NT2/D1 (cell line): ENCODE data around the gene CEBPE.

Experiments used
- SUZ12 ChIP-seq: IDR thresholded peaks from 2 replicates; pipeline ENCODE4 v1.6.1; 2011; ENCODE audit not compliant: insufficient read length, insufficient read depth; ENCODE audit errors: extremely low read depth
- YY1 ChIP-seq: IDR thresholded peaks from 2 replicates; pipeline ENCODE4 v1.6.1; 2011; ENCODE audit not compliant: insufficient read length, insufficient read depth

DNA sequence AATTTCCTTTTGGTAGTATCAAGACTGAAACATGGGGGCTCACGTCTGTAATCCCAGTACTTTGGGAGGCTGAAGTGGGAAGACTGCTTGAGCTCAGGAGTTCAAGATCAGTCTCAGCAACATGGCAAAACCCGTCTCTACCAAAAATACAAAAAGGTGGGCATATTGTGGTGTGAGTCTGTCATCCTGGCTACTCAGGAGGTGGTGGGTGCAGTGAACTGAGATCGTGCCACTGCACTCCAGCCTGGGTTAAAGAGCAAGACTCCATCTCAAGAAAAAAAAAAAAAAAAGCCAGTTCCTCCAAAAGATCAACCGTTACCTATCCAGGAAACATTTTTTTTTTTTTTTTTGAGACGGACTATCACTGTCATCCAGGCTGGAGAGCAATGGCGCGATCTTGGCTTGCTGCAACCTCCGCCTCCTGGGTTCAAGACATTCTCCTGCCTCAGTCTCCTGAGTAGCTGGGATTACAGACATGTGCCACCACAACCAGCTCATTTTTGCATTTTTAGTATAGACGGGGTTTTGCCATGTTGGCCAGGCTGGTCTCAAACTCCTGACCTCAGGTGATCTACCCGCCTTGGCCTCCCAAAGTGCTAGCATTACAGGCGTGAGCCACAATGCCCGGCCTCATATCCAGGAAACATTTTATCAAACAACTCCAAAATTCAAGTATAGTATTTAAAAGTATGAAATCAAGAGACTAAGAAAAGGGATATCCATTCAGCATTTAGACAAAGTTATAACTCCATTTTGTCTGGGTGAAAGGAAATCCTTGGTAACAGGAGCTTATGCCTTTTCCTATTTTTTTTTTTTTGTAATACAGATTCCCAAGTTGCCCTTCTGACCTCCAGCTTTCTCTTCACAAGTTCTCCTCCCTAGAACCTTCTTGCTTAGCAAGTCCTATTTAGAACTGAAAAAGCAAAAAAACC lies 27.5 kb downstream of the CEBPE start:
- TF ChIP-seq YY1 (no peak), SUZ12 (no peak)
